ENCODE data around the gene TOM1L1.

Gene TOM1L1

GRCh38 chr17:54898576-54898975 is 2.1 kb upstream of the TOM1L1 start:
- no peak for DNase-seq (ENCODE audit: low spot score)

DNA sequence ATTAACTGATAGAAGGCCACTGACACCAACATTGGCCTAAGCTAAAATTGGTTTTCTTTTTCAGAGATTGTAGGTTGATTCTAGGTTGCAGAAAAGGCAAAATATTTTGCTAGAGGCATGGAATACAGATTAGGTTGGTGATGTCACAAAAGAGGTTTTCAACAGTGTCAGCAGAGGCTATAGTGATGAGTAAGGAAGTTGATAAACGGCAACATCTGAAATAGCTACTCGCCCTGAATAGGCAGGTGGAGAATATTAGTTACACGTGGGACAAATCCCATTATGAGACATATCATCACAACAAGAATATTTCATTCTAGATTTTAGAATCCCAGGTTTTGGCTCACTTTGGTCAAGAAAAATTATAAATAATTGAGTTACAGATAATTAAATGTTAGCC is 1.5 kb upstream of the TOM1L1 start:
- DNase-seq (ENCODE audit: low spot score), result no peak

GRCh38 chr17:54899721-54900456 is 763 bp upstream of the TOM1L1 start:
- DNase-seq (ENCODE audit: low spot score), result no peak

DNA sequence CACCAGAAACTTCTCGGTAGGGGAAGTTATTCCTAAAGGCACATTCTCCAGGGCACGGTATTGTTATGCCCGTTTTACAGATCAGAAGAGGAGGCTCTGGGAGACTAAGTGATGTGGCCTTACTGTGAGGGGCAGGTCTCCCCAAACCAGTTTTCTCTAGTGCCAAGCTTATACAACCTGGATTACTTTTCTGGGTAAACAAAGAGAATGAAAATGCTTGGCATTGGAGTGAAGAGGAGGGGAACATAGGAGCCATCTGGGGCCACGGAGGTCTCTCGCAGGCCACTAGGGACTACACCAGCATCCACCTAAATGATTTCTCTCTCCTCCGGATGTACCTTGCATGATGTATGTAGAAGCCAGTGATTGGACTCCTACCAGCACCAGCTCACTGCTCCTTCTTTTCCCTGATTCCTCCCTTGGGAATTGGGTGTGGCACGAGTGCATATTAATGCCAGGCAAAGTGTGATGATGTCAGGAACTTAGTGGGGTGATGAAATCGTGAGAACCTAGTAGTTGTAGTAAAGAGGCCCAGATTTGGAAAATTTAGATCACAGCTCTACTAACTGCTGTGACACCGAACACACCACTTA is 674 bp downstream of the TOM1L1 start:
- peak; percentile 1 for DNase-seq (ENCODE audit: low spot score)

DNA sequence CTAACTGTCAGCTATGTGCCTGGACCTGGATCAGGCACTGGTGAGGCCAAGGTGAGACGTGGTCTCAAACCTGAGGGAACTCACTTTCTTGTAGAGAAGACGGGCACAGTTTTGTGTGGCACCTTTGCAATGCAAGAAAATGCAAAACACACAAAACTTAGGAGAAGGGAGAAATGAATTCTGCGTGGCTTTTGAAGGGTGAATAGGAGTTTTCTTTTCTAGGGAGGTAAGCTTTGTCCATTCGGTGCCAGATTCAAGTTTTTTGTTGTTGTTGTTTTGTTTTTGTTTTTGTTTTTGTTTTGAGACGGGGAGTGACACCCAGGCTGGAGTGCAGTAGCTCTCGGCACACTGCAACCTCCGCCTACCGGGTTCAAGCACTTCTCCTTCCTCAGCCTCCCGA is 1.4 kb downstream of the TOM1L1 start:
- no peak for DNase-seq (ENCODE audit: low spot score)

- no peak for DNase-seq (ENCODE audit: low spot score)
Measured at GRCh38 chr17:54902611-54903010, 2.0 kb downstream of the TOM1L1 start.

- DNase-seq (ENCODE audit: low spot score), result peak; percentile 8
Measured at GRCh38 chr17:54903375-54903774, 2.7 kb downstream of the TOM1L1 start.

GRCh38 chr17:54906683-54907082 is 6.0 kb downstream of the TOM1L1 start:
- DNase-seq (ENCODE audit: low spot score), result no peak

- no peak for DNase-seq (ENCODE audit: low spot score)
Measured at GRCh38 chr17:54907376-54907775, 6.7 kb downstream of the TOM1L1 start.

DNA sequence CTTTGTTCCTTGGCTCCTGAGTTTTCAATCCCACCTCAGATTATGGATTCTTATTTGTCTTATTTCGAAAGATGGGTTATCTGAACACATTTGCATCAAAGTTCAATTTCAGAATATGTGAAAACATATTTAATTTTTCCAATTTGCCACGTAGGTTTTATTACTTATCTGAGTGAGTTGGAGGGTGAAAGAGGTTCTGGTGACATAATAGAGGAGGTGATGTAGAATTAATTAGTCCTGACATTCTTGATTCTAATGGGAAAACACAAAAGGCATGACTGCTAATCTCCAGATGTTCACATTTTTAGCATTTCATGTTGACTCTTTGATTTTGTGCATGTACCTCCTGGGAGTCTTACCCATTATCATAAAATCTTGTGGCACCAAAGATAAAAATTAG is 9.1 kb downstream of the TOM1L1 start:
- DNase-seq (ENCODE audit: low spot score), result no peak

- no peak for DNase-seq (ENCODE audit: low spot score)
Measured at GRCh38 chr17:54916721-54917120, 16.1 kb downstream of the TOM1L1 start.

GRCh38 chr17:54919425-54919824 is 18.8 kb downstream of the TOM1L1 start:
- no peak for DNase-seq (ENCODE audit: low spot score)

DNA sequence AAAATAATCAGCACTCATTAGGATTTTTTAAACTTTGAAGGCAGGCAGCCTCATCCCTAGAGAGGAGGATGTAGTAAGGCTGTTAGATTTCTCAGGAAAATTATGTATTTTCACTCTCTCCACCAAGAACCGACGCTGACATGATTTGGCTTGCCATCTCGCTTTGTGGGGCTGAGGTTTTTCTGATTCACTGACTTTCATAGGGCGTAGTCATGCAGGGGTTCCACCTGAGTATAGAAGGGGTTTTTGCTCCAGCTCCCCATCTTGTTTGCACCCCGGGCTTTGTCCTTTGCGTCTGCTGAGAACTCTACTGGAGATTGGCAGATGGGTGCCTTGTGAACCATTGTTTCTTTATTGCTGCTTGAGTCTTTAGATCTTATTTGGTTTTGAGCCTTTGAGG is 20.2 kb downstream of the TOM1L1 start:
- DNase-seq (ENCODE audit: low spot score), result no peak

DNA sequence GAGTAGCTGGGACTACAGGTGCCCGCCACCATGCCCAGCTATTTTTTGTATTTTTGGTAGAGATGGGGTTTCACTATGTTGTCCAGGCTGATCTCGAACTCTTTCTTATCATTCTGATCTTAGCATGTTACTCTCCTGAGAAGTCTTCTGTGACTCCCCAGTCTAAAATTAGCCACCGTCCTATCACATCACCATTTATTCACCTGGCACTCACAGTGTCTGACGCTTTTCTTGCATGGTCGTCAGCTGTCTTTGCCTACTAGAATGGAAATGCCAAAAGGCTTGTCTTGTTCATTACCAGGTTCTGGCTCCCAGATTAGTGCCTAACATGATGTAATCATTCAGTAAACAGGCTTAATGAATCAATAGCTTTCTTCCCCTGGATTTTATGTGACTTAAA is 23.8 kb downstream of the TOM1L1 start:
- DNase-seq (ENCODE audit: low spot score), result no peak

DNA sequence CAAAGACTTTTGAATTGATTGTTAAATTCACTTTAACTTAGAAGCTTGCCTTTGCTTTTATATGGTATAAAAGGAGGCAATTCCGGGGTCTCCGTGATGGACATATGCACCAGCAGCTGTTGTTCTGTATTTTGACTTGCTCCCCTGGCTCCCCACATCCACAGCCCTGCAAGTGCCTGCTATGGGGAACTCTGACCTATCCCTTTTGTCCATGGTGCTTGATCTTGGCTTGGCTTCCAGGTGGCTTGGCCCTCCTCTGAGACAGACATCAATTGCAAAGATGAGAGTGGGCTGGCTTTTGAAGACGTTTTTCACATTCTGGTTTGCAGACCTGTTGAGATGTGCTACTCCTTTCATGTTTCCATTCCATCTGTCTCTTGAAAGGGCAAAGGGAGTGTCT is 26.9 kb downstream of the TOM1L1 start:
- DNase-seq (ENCODE audit: low spot score), result no peak

DNA sequence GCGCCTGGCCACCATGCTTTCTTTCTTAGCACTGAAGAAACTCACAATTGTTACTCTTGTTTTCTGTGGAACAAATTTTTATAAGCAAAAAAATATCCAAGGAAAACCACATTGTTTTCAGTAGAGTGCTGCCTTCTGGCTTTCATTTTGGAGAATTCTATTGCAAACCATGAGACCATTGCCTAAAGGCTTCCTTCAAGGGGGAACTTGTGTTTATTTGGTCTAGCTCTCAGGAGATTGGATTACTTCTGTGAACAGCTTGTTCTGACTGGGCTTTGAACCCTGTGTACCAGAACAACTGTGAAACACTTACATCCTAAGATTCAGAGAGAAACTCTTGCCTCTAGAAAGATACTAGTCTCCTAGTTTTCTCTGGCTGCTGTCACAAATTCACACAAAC is 32.1 kb downstream of the TOM1L1 start:
- DNase-seq (ENCODE audit: low spot score), result no peak

DNA sequence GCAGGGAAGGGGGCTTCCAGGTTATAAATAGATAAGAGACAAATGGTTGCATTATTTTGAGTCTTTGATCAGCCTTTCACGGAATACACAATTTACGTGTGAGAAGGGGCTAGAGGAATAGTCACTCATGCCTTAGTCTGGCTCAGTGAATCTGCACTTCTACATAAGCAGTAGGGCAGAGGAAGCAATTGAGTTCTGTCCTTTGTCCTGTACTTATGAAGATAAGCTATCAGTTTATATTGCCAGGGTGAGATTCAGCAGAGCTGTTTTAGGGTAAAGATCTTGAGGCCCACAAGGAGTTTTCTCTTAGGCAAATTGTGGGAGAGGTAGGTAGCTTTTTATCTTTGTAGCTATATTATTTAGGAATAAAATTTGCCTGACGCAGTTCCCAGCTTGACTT is 33.3 kb downstream of the TOM1L1 start:
- DNase-seq (ENCODE audit: low spot score), result no peak

DNA sequence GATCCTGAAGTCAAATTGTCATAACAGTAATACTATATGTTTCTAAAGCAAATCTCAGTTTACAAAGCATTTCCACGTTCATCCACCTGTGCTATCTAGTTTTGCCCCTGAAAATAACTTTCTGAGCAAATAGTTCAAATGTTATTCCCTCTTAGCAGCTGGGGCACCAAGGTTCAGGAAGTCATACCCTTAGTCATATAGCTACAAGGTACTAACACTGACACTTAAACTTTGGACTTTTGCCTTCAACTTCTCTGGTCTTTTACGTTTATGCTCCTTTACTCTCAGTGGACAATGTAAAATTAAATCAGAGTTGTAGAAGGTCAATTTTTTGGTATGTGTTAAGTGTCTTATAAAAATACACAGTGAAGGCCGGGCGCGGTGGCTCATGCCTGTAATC is 34.8 kb downstream of the TOM1L1 start:
- DNase-seq (ENCODE audit: low spot score), result no peak

DNA sequence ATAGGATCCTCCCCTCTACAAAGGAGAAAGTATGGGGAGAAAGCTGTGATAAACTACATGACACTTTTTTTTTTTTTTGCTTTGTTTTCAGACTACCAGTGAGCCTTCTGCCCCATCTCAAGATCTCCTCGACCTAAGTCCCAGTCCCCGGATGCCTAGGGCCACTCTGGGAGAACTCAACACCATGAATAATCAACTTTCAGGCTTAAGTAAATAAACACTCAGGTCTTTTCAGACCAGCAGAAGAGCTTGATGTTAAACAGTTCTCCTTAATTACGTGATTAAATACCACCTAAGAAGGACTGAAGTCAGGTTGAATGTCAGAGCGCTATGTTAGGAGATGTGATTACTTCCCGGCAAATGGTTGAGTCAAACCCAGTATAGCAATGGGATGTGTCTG is 36.4 kb downstream of the TOM1L1 start:
- DNase-seq (ENCODE audit: low spot score), result no peak

GRCh38 chr17:54937426-54937825 is 36.8 kb downstream of the TOM1L1 start:
- DNase-seq (ENCODE audit: low spot score), result no peak

DNA sequence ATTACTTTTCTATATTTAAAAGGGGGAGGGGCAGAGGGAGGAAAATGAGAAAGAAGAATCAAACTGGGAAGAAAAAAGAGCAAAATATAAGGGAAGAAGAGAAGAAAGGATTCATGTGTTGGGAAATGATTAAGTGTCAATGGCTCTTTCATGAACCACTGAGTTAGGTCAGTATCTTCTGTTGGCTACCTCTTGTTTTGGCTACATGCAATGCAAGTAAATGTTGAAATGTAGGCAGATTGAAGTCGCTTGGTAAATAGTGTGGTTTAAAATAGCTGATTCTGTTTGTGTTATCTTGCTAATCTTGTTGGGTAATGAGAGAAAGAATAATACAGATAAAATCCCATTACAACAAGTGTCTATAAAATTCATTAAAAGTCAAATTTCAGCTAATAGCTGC is 40.6 kb downstream of the TOM1L1 start:
- DNase-seq (ENCODE audit: low spot score), result no peak

DNA sequence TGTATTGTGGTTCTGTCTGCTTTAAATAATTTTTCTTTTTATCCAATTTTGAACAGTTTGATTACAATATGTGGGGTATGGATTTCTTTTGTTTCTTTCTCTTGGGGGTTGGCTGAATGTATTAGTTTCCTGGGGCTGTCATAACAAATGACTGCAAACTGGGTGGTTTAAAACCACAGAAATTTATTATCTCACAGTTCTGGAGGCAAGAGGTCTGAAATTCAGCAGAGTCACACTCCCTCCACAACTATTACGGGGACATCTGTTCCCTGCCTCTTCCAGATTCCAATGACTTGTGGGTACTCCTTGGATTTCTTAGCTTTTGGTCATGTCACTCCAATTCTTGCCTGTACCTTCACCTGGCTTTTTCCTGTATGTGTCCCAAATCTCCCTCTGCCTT is 44.1 kb downstream of the TOM1L1 start:
- no peak for DNase-seq (ENCODE audit: low spot score)

GRCh38 chr17:54945231-54945630 is 44.6 kb downstream of the TOM1L1 start:
- DNase-seq (ENCODE audit: low spot score), result no peak

- no peak for DNase-seq (ENCODE audit: low spot score)
Measured at GRCh38 chr17:54945671-54946070, 45.0 kb downstream of the TOM1L1 start.

All from putamen (tissue), 1 donor.